HL-60/S4 treated with phorbol 12-myristate 13-acetate at 8.2 ng/mL for 4 days and 3 days (cell line): Measurements from ENCODE around the gene CROCC2.

Experiments
- in situ Hi-C: fragments of 300-500 bp; cut with MboI; formaldehyde crosslinking; loops from 2 replicates; pipeline ENCODE4 v1.15.0; 2022; ENCODE audit warnings: low sequenced_read_pairs

CROCC2 gene

DNA sequence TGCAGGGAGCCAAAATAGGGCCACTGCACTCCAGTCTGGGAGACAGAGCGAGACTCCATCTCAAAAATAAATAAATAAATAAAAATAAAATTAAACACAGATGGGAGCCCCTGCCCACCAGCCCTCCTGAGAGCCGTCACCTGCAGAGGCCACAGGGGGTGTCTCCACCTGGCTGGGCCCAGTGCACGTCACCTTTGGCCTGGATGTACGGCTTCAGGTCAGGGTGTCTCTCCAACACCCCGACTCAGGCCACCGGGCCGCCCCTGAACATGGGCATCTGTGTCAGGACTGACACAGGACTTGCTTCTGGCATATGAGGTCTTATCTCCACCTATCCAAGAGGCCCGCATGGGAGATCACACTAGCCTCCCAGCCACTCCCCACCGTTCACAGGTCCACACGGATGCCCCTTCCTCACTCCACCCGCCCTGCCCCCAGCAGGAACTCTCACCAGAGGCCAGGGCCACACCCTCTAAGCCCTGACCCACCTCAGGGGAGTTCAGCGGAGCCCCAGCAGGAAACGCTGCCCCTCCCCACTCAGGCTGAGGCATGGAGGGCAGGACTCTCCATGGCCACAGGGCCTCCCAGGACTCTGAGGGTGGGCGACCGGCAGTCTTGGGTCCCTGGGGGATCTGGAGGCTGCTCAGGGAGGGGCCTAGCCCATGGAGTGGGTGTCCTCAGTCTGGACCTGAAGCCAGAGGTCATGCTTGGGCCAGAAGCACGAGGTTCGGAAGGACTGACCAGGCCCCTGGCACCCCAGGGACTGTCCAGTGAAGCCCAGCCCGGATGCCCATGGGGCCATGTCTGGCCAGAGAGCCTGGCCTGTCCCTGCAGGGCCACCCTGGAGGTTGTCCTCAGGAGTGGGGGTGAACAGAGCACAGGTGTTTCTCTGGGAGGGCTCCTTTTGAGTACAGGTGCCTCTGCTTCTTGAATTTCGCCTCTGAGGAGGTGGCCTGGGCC lies 1.6 kb upstream of the CROCC2 start:
- in situ Hi-C loops: no loop called here

DNA sequence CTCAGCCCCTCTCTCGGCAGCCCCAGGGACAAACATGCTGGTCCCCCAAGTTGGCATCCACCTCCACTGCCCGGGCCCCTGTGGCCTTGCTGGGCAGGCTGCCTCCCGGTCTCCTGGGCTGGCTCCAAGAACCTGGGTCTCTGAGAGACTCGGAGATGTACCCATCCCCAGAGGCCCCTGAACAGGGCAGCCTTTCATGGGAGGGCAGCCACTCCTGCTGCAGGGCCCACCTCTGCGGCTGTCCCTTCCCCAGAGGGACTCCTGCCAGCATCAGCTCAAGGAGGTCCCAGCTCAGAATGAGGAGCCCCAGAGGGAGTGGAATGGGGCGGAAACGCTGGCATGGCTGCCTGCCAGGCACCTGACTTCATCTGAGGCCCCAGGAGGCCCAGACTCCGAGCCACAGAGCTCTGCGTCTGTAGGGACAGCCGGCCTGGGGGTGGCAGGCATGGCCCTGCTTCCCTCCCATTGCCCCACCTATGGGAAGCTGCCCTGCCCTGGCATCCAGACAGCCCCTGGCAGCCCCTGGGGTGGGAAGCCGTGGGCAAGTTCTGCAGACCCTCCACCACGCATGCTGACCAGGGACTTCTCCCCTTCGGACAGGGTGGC lies 857 bp upstream of the CROCC2 start:
- in situ Hi-C loops: no loop called here

DNA sequence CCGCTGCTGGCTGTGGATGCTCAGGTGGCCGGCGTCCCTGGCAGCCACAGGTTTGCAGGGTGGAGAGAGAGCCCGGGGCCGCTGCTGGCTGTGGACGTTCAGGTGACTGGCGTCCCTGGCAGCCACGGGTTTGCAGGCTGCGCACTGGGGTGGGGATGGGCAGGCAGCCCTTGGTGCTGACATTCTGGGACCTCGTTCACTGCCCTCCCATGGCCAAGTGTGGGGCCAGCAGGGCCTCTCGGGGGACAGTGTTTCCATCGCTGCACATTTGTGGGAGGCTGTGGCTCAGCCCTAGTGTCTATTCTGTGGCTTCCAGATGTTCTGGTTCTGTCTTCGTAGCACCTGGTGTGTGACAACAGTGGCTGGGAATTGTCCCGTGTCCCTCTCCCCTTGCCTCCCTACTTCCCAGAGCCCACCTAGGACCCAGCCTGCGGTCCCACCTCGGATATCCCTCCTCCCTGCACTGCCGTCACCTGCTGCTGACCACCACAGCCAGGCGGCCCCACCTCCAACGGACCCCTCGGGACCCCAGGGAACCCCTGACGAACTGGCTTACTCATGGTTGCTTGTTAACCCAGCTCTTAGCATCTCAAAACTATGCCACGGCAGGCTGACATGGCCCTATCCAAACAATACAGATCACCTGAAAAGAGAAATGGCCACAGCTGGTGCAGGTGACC lies 915 bp downstream of the CROCC2 start:
- in situ Hi-C loops: no loop called here

DNA sequence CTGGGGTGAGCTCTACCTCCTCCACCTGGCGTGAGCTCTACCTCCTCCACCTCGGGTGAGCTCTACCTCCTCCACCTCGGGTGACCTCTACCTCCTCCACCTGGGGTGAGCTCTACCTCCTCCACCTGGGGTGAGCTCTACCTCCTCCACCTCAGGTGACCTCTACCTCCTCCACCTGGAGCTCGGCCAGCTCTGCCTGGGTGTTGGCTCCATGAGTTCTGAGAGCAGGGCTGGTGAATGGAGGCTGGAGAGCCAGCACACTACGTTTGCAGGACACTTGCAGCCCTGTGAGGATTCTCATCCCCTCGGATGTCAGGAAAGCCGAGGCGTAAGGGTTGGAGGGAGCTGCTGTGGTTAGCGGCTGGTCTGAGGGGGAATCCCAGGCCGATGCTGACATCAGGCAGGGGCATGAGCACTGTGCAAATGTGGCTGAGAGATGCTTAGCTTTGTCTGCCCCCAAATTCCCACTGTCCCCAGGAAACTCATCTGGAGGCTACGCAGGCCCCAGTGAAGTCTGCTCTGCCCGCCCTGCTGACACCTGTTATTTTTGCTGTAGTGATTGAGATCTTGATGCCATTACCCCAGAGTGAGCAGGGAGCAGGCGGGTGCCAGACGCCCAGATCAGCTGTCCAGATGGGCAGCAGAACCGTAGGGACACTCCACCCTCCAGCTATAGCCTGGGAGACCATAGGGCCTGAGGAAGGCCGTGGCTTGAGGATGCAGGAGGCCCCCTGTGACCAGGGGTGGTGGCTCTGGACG lies 3.3 kb downstream of the CROCC2 start:
- in situ Hi-C loops: no loop called here

DNA sequence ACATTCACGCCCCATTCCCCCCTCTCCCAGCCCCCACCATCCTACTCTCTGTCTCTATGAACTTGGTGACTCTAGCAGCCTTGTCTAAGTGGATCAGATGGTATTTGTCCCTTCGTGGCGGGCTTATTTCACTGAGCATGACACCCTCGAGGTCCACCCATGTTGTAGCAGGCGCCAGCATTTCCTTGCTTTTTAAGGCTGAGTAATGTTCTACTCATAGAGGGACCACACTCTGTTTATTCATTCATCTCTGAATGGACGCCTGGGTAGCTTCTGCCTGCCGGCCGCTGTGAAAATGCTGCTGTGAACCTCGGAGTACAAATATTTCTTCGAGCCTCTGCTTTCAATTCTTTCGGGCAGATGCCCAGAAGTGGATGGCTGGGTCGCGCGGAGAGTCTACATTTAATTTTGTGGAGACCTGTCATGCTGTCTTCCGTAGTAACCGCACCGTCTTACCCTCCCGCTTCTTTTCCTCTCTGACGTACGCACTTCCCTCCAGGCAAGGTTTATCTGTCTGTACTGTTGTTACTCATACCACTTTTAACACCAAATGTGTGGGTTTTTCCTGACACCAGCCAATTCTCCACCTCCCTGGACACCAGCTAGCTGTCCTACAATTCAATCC lies 5.6 kb downstream of the CROCC2 start:
- in situ Hi-C loops: no loop called here

DNA sequence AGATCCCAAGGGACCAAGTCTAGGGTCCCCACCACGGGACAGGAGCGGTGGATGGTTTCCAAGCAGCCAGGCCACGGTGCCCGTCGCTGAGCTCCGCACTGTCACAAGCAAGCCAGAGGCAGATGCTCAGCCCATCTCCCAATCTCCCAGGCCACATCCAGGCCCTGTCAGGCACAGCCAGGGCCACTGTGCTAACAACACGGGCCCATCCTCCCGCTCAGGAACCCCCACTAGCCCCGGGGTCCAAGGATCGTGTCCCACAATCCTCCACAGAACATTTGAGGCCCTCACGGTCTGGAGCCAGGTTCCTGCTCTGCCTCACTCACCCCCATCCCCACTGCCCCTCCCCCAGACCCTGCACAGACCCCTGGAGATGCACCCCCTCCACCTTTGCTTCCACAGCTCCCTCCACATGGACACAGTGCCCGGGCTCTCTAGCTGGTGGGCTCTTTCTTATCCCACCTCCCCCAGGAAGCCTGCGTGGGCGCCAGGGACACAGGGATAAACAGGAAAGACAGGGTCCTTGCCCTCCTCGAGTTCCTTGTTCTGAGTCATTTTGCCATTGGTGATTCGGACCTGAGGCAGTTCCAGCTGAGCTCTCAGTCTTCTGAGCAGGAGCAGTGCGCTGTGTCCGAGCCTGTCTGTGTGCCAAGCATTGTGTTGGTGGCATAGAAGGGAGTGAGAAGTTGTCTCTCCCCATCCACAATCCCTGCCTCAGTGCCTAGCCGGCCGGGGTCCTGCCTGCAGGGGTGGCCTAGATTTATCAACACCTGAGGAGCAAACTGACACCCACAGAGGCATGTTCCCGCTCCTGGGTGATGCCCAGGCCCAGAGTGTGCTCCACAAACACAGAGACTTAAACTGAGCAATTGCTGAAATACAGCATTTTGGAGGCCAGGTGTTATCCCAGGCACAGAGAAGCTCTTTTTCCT lies 7.0 kb downstream of the CROCC2 start:
- in situ Hi-C loops: no loop called here

DNA sequence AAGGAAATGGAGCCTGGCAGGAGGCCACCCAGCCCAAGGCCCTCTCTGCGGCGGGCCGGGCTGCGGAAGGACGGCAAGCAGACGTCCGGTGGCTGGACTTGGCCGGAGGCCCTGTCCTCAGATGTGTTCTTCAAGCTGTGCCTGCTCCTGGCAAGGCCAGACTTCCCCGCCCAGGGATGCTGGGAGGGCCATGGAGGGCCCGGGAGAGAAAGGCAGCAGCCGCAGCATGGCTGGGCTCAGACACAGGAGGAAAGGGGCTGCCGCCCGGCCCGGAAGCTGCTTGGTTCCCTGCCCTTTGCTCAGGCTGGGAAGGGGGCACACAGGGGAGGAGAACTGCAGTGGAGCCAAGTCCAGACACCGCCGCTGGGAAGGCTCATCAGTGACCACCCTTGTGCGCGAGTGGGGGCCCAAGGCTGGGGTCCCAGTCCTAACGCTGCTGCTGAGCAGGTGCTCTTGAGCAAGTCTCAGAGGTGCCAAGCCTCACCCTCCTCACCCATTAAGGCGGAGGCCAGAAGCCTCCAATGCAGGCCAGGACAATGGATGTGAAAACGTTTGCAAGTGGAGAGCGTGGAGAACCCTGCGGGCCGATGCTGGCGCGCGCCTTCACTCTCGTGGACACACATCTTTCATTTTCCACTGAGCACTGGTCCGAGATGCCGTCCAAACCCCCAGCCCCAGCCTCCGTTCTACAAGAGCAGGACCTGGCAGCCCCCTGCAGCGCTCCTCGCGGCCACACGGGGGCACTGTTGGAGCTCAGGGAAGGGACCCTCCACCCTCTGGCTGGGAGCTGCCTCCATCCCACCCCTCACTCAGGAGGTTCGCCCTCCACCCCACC lies 7.9 kb downstream of the CROCC2 start:
- in situ Hi-C loops: no loop called here

DNA sequence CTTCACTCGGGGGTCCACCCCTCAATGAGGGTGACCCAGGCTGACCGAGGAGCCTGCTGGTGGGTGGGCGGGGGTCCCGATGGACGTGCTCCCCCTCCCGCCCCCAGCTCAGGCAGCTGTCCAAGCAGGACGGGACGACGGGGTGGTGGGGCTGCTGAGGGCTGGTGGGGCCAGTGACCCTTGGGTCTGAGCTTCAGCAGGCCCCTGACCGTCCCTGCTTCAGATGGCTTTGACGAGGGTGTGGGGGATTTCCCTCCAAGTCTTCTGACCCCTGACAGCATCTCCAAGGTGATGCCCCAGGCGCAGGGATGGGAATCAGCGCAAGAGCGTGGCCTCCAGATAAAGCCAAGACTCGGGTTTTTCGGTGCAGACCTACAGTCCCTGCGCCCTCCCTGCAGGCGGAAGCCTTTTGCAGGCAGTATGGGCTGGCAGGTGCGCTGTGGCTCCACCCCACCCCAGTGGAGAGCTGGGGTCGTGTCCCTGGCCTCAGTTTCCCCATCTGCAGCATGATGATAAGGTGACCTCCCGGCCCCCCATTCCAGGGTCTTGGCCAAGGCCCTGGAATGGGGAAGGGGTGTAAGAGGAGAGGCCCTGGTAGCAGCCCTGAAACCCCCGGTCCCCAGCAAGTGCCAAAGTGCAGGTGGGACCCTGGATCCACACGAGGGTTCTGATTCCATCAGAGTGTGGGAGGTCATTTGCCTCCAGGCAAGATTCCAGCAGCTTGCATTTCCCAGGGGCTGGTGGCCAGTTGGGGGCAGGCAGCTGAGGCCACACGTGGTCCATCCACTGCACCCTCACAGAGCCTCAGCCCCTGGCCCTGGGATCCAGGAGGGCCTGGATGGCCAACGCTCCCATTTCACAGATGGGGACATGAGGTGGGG lies 8.7 kb downstream of the CROCC2 start:
- in situ Hi-C loops: no loop called here

DNA sequence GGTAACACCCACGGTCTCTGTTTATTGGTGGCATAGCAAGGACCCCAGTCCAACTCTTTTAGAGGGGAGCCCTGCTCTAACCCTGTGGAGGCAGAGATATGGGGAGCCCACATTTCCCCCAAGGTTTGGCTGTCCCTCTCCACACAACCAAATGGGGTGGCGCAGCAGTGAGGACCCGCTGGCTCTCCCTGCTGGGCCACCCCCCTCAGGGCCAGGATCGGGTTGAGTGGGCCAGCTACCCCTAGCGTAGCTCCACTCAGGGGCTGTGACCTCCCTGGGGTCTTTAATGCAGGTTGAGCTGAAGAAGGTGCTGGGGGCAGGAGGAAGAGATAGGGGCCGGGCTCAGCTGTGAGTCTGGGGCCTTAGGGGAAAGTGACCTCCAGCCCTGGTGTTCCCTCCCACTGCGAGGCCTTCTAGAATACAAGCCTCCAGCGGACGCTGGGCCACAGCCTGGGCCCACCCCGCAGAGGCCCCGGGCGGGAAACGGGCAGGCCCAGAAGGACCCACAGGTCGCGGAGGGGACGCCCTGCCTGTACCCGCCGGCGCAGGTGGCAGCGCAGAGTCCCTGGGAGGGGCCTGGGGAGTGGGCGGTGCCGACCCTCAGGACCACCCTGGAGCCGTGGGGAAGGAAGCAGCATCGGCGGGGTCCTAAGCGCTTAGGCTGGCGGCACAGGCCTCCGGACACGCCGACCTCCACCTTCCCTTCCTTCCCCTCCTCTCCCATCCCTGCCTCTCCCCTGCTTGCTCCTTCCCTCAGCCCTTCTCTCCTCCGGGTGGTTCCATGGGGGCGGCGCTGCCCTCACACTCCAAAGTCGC lies 9.6 kb downstream of the CROCC2 start:
- in situ Hi-C loops: no loop called here

DNA sequence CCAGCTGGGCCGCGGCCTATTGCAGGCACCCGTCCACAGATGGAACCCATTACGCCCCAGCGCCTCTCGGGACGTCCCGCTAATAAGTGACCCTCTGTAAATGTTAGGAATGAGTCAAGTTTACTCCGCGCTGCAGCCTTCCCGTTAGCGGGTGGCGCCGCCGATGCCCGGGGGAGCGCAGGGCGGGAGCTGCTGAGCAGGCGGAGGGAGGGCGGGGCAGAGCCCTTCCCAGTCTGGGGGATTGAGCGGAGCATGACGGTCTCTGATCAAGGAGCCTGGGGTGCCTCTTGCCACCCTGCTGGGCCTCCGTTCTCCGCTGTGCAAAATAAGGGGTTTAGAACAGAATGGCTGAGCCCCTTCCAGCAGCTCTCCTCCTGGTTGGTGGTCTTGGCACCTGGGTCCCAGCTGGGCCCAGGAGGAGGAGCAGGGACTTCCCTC lies 10.5 kb downstream of the CROCC2 start:
- in situ Hi-C loops: no loop called here

DNA sequence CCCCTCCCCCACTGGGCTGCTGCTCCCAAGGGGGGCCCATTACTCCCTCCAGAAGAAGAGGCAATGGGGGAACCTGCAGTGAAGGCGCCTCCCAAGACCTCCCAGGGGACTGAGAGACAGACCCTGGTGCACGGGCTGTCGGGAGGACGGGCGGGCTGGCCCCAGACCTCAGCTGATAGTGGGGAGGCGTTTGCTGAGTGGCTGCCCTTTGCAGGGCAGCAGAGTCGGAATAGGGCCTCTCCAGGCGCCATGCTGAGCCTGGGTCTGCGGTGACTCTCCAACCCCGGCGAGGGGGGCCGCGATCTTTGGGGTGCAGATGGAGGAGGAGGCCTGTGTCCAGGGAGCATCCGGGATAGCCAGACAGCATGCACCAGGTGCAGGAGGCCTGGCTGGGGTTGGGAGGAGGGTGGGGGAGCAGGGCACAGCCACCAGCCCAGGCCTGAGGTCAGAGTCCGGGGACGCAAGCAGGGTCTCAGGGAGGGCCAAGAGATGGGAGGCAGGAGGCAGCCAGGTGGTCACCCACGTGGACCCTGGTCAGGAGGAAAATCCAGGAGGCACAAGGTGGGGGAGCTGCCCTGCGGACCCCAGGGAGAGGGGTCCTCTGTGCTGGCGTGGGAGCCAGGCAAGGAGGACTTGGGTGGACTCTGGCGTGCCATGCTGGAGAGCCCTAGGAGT lies 11.0 kb downstream of the CROCC2 start:
- in situ Hi-C loops: no loop called here

DNA sequence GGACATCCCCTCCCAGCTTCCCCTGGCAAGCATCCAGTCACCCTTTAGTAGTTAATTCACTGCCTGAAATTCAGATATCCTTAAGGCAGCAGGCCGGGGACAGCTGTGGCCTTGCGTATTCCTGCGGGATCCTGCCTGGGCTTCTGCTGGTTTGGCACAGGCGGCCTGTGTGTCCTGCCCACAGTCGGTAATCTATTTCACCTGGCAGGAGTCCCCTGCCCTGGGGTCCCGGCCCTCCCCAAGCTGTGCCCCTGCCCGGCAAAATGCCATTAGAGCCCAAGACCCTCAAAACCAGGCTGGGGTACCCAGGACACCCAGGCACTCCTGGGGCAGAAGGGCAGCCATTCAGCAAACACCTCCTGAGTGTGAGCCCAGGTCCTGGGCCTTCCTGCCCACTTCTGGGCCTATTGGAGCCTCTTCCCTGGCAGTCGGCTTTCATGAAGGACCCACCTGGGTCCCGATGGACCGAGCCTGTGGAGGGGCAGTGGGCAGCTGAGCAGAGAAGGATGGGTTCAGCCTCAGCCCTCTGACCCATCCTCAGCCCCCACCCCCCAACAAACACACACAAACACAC lies 11.6 kb downstream of the CROCC2 start:
- in situ Hi-C loops: no loop called here

DNA sequence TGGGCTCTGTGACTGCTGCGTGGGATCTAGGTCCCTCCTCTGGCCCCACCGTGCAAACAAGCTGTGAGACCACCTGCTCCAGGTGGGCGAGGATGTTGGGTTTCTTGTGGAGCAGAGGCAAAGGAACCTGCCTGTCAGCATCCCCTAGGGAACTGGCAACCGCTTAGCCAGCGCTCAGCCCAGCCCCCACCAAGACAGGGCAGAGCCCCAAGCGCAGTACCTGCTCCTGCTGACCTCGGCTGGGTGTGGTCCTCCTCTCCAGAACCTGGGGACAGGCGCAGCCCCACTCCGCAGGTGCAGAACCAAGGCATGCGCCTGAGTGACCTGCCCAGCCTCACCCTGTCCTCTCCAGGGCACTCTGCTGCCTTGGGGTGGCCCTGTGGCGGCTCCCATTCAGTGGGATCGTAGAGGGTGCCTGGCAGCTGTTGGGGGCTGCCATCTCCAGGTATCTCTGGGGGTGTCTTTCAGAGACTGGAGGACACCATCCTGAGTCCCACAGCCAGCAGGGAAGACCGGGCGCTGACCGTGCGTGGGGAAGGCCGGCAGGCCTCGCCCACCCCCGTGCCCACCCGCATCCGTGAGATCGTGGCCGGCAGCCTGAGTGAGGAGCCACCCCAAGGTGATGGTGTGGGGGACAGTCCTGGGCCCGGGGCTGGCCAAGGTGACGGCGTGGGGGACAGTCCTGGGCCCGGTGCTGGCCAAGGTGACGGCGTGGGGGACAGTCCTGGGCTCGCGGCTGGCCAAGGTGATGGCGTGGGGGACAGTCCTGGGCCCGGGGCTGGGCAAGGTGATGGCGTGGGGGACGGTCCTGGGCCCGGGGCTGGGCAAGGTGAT lies 12.3 kb downstream of the CROCC2 start:
- in situ Hi-C loops: no loop called here

DNA sequence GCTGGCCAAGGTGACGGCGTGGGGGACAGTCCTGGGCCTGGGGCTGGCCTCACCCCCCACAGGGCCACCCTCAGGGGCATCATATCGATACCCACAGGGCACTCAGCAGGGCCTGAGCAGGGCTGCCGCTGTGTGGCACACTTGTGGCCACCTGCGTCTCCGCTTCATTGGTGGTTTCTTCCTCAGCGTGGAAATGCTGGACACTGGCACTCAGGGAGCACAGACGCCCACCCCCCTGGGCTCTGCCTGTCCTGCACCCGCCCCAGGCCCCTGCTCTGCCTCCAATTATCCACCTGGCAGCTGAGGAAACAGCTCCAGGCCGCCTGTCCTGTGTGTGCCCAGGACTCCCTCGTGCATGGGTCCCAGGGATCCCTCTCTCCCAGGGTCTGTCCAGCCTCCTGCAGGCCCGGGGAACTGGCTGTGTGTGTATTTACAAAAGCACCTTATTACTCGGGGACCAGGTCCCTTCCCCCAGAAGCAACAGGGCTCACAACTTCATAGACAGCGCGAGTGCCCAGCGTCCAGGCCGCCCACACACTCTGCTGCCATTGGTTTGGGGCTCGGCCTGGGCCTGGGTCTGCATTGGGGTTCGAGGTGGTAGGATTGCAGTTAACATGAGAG lies 13.1 kb downstream of the CROCC2 start:
- in situ Hi-C loops: no loop called here
